HG03342 (cell line): Measurements from ENCODE around the gene UBALD2.
"Not testable (repeated sequence)": the region's sequence is repeated elsewhere in the genome, so short reads cannot be mapped to it uniquely, and the experiment has no call there.

Experiments
- ATAC-seq: cut with Tn5 transposase; IDR thresholded peaks from one replicate; pipeline ENCODE4 v1.9.1; 2021; ENCODE audit warnings: mild to moderate bottlenecking, moderate library complexity; ENCODE audit not compliant: unreplicated experiment

UBALD2 gene

DNA sequence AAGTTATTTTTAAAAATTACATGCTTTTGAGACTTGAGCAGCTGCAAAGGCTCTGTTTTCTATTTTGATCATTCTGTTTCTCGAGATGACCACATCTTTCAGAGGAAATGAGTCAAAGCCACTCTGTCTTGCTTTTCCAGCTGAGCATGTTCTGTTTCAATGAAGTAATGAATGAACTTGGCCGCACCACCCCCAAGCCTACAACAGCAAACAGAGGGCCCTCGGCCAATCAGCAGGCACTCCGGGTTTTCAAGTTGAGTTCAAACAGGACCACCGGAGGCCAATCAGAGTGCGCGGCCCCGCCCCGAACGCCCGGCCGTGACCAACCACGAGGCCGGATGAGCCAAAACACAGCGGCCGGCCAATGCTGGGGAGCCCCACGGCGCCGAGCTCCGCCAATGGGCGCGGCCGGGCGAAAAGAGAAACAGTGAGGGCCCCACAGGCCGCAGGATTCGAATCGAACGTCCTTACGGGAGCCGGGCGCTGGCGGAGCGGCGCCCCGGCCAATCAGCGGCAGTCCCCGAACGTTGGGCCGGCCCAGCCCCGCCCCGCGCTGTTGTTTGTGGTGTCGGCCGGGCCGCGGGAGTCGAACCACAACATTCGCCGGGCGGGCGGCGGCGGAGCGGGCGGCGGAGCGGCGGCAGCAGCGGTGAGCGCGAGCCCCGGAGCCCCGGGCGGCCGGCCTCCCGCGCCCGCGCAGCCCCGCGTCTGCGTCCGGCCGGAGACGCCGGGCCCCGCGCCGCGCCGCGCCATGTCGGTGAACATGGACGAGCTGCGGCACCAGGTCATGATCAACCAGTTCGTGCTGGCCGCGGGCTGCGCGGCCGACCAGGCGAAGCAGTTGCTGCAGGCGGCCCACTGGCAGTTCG is at the start of gene UBALD2:
Gene UBALD2 (plus strand): TSS at position 594 of the 869 bp plus-strand sequence. CDS start 158 bp downstream, at position 752.
- ATAC-seq: peak; percentile 67

DNA sequence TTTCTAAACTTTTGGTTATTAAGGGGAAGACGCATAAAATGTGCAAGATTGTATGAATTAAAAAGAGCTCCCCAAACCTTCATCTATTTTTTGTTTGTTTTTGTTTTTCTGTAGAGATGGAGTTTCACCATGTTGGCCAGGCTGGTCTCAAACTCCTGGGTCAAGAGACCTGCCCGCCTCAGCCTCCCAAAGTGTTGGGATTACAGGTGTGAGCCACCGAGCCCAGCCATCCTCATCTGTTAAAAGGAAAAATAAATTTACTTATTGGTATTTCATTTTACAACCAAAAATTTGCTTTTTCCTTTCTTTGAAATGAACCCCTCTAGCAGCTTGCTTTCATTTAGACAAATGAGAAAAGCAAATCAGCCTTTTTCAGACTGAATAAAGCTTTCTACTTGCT is 48.1 kb upstream of the UBALD2 start:
- ATAC-seq: no peak

DNA sequence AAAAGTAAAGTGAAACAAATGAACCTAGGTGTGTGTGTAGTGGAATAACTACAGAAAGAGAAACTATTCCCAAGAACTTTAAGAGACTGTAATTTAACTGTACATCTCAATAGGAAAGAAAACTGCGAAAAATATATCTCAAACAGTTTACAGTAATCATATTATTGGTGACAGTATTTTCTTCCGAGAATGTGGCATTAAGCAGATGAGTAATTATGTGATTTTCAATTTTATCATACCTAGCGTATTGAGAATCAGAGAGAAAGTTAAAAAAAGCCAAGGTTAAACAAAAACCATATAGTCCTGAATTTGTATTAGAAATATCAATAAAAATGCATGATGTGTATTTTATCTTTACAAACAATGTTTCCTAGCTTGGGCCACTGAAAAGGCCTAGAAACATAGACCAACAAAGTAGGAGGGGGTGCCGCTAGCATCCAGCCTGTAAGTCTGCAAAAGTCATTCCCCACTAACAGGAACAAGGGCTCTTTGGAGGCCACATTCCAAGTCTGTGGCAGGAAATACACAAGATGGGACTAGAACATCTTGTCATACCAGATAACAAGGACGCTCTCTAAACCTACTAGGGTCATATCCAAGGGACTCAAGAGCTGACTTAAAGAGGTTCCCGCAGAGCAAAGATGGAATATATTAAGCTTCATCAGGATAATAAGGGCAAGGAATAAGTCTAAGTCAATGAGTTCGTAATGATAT is 45.3 kb upstream of the UBALD2 start:
- ATAC-seq: no peak

DNA sequence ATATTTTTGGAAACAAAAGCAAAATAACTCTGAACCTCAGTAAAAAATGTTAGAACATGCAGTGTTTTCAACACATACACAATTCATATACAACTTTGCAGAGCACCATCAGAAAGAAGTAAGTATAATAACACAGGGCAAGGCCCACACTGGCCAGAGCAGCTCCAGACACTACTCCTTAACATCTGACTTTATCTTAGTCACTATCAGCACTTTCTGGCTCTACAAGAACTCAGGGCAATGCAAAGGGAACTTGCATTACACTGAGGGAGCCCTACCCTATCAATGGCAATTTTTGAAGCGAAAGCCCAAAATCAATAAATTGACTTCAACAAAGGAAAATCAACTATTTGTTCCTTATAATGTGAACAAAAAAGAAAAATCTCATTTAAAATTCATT is 41.3 kb upstream of the UBALD2 start:
- ATAC-seq: no peak

DNA sequence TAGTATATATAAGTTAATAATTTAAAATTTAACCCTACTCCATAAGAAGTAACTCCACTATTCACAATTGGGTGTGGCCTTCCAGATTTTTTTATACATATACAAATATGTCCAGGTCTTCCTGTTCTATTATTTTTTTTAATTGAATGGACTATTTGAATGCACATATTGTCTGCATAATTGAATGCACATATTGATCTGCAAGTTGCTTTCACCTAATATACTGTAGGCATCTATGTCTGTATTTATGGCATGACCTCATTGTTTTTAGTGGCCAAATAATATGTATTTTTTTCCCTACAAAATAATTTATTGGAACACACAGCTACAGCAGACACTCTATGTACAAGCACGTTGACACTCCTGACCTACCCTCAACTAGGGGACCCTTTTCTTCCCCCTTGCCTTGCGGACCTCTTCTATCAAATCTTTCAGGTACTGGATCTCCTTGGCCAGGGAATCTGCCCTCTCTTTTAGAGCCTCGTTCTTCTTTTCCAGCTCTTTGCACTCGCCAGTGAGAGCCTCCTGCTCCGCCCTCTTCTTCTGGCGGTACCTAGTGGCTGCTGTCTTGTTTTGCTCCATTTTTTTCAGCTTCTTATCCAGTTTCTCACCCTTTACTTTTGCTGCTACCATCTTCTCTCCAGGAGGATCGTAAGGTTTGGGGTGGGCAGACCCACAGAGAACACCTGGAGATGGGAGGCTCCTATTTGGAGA is 39.6 kb upstream of the UBALD2 start:
- not testable (repeated sequence) for ATAC-seq

DNA sequence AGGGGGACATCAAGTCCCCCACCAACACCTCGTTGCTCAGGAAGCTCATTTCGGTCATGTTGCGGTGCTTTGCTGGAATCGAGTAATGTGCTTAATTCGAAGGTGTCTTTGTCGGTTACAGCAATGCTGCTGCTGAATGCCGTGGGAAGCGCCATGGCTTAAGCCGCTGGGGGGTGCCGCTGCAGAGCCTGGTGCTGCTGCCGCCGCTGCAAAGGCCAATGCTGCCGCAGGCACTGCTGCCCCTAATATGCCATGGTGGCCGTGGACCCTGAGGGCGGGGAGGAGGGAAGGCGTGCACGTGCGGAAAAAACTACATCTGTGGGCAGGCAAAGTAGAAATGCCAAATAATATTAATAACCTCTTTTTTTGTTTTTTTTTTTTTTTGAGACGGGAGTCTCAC is 38.4 kb upstream of the UBALD2 start:
- ATAC-seq: not testable (repeated sequence)

DNA sequence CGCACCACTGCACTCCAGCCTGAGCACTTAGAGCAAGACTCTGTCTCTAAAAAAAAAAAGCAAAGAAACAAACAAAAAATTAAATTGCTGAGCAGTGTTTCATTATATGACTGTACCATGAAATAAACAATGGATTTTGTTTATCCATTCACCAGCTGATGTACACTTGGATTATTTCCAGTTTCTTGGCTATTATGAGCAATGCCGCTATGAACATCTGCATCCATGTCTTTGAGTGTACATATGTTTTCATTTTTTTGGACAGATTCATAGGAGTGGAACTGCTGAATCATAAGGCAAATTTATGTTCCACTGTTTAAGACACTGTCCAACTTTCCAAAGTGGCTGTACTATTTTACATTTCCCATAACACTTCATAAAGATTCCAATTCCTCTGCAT is 32.8 kb upstream of the UBALD2 start:
- ATAC-seq: no peak

DNA sequence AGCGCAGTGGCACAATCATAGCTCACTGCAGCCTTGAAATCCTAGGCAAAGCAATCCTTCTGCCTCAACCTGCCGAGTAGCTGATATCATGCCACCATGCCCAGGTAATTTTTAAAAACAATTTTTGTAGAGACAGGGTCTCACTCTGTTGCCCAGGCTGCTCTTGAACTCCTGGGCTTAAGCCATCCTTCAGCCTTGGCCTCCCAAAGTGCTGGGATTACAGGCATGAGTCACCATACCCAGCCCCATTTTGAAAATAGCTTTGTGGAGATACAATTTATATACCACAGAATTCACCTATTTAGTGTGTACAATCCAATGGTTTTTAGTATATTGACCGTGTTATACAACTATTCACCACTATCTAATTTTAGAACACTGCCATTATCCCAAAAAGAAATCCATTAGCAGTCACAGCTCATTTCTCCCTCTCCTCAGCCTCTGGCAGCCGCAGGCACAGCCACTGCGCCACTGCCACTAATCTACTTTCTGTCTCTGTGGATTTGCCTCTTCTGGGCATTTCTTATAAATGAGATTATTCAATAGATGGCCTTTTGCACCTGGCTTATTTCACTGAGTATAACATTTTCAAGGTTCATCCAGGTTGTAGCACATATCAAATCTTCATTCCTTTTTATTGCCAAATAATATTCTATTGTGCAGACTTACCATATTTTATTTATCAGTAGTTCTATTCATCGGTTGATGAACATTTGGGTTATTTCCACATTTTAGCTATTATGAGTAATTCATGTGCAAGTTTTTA is 31.4 kb upstream of the UBALD2 start:
- no peak for ATAC-seq

DNA sequence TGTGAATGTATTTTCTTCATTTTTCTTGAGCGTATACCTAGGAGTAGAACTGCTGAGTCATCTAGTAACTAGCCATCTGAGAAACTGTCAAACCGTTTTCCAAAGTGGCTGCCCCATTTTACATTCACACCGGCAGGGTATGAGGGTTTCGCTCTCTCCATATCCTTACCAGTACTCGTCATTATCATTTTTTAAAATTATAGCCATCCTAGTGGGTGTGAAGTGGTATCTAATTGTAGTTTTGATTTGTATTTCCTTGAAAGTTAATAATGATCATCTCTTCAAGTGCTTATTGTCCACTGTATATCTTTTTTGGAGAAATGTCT is 30.8 kb upstream of the UBALD2 start:
- ATAC-seq: no peak

DNA sequence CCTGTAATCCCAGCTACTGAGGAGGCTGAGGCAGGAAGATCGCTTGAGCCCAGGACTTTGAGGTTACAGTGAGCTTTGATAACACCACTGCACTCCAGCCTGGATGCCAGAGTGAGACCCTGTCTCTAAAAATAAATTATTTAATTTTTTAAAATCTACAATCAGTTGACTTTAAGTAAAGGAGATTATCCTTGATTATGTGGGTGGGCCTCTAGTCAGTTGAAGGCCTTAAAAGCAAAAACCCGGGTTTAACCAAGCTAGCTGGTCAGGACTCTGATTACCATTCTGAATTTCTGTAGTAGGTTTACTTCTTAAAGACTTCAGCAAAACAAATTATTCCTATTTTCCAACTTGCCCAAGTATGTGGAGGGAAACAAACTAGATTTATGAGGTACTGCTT is 29.3 kb upstream of the UBALD2 start:
- no peak for ATAC-seq

DNA sequence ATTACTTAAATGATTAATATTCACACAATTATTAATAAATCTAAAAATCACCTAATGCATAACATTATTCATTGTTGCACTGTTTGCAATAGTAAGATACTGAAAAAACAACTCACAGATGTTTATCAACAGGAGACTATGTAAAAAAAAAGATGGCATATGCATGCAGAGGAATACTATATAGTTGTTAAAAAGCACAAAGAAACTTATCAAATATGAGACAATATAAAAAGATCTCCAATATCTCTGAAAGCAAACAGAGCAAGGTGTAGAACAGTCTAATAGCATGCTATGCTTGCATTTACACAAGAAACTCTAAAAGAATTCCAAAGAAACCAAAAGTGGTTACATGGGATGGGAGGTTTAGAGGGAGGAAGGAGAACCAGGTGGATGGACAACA is 28.5 kb upstream of the UBALD2 start:
- ATAC-seq: no peak

DNA sequence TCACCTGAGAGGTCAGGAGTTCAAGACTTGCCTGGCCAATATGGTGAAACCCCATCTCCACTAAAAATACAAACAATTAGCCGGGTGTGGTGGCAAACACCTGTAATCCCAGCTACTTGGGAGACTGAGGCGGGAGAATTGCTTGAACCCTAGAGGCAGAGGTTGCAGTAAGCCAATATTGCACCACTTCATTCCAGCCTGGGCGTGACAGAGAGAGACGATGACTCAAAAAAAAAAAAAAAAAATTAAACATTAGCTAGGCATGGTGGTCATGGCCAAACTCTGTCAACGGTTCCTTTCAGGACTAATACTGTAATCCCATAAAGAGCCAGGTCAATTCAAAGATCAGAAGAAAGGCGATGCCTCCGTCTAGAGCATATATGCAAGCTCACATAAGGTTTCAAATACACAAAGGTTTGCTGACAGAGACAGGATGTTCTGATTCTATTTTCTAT is 27.3 kb upstream of the UBALD2 start:
- ATAC-seq: no peak

DNA sequence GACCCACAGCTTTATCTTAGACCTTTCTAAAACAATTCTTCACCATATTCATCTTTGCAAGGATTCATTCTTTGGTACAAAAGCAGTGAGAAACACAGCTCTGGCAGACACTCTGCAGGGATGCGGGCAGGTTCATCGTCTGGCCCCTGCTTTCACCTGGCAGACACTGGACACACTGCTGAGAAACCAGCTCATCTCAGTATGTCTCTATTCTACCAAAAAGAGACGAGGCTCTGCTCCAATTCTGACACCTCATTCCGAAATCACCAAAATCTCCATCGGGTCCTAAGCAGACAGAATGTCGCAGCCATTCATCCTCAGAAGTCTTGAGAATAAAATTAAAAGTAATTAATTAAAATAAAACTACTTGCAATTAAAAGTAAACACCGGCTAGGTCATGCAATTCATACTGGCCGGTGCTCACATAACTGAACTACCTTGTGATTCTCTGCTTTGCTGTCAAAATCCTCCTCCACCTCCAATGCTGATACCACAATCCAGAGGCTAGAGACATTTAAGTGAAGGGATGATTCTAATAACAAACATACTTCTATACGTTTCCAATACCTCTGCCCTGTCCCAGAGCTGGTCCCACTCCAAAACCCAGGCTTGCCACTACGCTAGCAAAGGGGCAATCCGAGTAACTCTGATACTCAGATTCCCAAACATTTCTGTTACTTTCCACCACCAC is 26.2 kb upstream of the UBALD2 start:
- ATAC-seq: no peak

DNA sequence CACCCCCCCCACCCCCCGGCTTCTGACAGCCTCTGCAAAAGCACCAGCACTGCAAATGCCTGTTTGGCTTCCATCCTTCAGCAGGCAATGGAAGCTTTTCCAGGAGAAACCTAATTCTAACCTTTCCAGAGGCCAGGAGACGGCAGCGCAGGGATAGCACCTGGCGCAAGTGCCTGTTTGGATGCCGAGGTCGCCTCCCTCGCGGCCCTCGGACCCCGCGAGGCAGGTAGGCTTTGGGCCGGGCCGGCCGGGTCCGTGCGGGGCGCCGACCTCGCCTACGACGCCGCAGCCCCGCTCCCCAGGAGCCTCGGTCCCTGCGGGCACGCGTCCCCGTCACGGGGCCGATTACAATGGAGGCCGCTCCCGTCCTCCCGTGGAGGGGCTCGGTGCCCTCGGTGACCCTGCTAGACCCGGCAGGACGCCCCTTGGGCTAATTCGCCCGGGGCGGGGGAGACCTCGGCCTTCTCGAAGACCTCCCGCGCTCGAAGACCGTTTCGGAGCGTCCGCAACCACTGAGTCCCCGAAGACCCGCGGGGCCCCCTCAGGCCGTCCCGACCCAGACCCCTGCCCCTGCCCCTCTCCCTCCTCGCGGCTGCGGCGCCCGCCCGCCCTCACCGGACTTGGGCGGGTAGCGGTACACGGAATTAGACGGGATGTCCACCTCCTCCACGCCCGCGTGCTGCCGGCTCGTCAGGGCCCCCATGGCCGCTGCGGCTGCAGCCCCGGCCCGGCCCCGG is 25.4 kb upstream of the UBALD2 start:
- ATAC-seq: peak; percentile 15

DNA sequence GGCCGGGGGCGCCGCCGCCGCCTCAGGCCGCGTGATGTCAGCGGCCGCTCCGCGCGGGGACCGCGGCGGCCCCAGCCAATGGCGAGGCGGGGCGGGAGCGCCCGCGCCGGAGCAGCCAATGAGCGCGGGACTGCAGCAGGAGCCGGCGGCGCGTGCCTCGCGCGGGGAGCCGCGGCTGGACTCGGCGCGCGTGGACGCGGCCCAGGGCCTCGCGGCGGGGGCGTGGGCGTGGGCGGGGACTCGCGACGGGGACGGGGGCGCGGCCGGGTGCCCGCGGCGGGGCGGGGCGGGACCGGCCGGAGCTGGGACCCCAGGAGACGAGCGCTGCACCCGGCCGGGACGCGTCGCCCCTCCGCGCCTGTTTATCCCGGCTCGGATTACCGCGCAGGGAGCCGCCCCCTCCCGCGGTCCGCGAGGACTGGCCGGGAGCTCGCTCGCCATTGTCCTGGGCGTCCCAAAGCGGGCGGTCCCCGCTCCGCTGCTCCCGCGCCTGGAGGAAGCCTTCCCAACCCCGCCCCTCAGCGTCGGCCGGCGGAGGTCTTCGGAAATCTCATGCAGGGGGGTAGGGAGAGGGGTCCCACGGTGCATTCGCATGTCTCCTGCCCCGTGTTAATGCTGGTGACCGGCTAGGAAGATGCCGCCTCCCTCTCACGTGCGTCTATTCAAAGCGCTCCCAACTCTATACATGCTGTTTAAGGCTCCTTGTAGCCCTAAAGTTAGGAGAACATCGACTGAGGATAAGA is 24.5 kb upstream of the UBALD2 start, which contains the start of gene RNF157:
Gene RNF157 (minus strand): TSS at position 33 of the 743 bp plus-strand sequence. CDS start 253 bp downstream, outside the sequence.
- ATAC-seq: peak; percentile 56

DNA sequence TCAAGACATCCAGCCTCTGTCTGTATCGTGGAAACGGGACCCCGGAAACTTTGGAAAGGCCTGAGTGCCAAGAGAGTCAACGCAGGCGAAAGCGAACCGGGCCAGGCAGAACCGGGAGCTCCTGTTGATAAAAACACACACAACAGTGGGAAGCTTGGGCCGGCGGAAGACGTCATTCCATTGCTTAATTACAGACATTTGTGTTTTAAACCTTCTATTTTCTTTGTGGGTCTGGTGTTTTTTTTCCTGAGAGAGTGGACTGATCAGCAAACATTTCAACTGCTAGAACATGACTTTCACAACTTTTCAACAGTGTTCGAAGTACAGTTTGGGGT is 24.0 kb upstream of the UBALD2 start:
- ATAC-seq: no peak

DNA sequence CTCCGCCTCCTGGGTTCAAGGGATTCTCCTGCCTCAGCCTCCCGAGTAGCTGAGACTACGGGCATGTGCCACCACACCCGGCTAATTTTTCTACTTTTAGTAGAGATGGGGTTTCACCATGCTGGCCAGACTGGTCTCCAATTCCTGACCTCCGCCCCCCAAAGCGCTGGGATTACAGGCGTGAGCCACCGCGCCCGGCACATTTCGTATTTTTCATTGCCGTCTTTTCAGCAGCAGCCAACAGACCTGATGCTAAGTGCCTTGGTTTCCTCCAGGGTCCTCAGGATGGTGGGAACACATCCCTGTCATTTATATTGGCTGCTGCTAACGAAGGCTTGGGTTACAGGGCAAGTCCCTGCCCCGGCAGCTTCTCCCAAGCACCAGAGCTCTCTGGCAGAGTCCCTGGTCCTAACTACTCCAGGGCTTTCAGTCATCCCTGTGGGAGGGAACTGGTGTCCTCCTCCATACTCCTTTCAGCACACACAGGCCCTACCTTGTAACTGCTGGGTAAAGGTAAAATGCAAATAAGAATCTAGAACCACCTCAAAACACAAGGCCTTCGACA is 23.4 kb upstream of the UBALD2 start:
- no peak for ATAC-seq

DNA sequence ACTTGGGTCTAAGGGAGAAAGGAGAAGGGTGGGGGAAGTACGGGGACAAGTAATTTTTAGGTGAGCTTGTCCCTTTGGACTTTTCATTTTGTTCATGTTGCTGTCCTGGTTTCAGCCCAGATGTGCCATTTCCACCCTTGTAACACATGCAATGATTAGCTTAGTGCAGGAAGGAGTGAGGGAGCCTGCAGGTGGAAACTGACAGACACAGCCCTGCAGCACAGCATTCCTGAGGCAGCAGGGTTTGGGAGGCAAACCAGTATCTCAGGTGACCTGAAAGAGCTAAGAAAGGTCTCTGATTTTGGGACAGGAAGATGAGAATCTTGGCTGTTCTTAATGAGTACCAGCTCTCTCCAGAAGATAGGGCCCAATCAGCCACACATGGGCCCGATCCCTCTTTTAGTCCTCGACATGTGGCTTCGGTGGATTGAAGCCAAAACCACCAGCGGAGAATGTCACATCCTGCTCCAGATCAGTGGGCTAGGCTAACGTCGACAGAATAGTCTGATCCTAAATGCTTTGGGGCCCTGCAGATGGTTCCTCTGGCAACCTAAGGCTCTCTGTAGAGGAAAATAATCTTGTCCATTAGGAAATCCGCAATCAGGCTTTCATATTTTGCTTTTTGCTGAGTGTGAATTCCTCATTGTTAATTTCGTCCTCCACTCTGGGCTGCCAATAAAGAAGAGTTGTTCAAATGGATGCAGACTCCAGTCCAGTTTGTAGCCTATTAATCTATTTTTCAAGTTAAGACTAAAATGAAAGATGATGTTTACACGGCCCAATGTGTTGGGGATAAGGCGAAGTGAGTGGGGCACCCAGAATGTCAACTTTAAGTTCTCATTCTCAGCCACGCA is 21.1 kb upstream of the UBALD2 start:
- no peak for ATAC-seq
